Suprapubic skin (tissue), 4 donors: ENCODE results near the gene WNK1. TPM values are rescaled to one million over a fixed set of nuclear protein-coding genes. Genes with fewer than 3 reads are reported as not detected.
"Not testable (repeated sequence)": the region's sequence is repeated elsewhere in the genome, so short reads cannot be mapped to it uniquely, and the experiment has no call there.

Source experiments
- DNase-seq, 2 donors: peaks; one replicate each; pipeline ENCODE4 v3.0.0-alpha.2; 2019; ENCODE audit warnings: low spot score in 2 of 2
- H3K27ac ChIP-seq: fragments of 200-600 bp; sonication (generic); one replicate; pipeline ENCODE4 v1.5.1; 2019
- H3K27me3 ChIP-seq: fragments of 200-600 bp; sonication (generic); one replicate; pipeline ENCODE4 v1.5.1; 2019
- H3K36me3 ChIP-seq: fragments of 200-600 bp; sonication (generic); one replicate; pipeline ENCODE4 v1.5.1; 2019
- H3K4me1 ChIP-seq: fragments of 200-600 bp; sonication (generic); one replicate; pipeline ENCODE4 v1.5.1; 2019
- H3K4me3 ChIP-seq: fragments of 200-600 bp; sonication (generic); one replicate; pipeline ENCODE4 v1.5.1; 2019; ENCODE audit warnings: mild to moderate bottlenecking
- H3K9me3 ChIP-seq: fragments of 200-600 bp; sonication (generic); one replicate; pipeline ENCODE4 v1.5.1; 2019
- CTCF ChIP-seq, 2 donors: fragments of 200-600 bp in 1 of 2; fragments of 450-650 bp in 1 of 2; sonication (generic) in 1 of 2; IDR thresholded peaks; one replicate each; pipeline ENCODE4 v1.5.1; 2016 to 2019; ENCODE audit warnings: antibody characterized with exemption in 2 of 2, mild to moderate bottlenecking in 1 of 2, moderate library complexity in 1 of 2
- EP300 ChIP-seq: sonication (generic); formaldehyde crosslinking; IDR thresholded peaks from one replicate; pipeline ENCODE4 v1.6.1; 2017; ENCODE audit warnings: antibody characterized with exemption
- POLR2A ChIP-seq, 2 donors: fragments of 450-650 bp; IDR thresholded peaks; one replicate each; pipeline ENCODE4 v1.6.1; 2017; ENCODE audit warnings: antibody characterized with exemption in 2 of 2, mild to moderate bottlenecking in 2 of 2, moderate library complexity in 2 of 2
- POLR2AphosphoS5 ChIP-seq, 3 donors: sonication (generic); formaldehyde crosslinking; IDR thresholded peaks; one replicate each; pipeline ENCODE4 v1.6.1; 2017; ENCODE audit warnings: antibody characterized with exemption in 3 of 3
- WGBS: methylation state at CpG from one replicate; pipeline ENCODE4 v1.1.5; 2018; 5-methylcytosine and 5-hydroxymethylcytosine counted together
- total RNA-seq, 4 donors: library from RNA; depleted of rRNA; stranded (reverse); fragments of >200 nt; gene quantifications; one replicate each; pipeline ENCODE4 v1.1.0, GENCODE V29; 2016

The WNK1 gene
- 100 to 1,000 TPM; 368 to 724 (median 435) TPM for total RNA-seq

DNA sequence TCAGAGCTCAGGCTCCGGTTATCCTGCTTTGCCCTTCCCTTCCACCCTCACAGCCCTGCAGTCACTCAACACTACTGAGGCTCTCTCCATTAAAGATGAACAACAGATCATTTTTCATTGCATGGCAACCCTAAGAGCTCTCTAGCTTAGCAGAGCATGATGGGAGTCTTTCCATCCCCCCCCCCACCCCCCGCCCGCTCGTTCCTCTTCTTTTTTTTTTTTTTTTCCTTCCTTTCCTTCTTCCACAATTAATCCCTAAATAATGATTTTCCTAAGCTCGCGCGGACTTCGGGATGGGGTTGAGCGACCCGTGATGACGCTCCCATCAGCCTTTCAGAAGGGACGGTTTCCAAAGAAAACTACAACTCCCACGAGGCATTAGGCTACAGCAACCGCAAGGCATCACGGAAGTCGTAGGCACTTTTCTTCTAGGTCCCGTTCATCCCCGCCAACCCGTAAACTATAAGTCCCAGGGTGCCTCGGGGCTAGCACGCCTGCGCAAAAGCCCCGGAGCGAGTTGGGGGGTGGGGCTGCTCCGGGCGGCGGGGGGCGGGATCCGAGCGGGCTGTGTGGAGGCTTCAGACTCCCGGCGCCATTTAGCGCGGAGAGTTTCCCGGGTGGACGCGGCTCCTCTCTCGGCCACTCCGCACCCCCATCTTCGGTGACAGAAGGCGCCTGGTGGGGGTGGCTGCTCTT lies at the start of gene WNK1:
Gene WNK1, plus strand, starts transcription at position 581 of the 696 bp plus-strand sequence. CDS start 987 bp downstream, outside the sequence.
- H3K27ac ChIP-seq, result peak within 1 kb of the TSS; percentile 100
- H3K4me1 ChIP-seq, result peaks cover 44% of the 10 kb centered on the region
- H3K4me3 ChIP-seq, result peak within 1 kb of the TSS; percentile 98
- peak; percentile 98 to 99 for DNase-seq
- H3K27me3 ChIP-seq, result no peaks in the 10 kb centered on the region
- no peaks in the 10 kb centered on the region for H3K36me3 ChIP-seq
- under 1% methylated on average over 30 of the region's 41 CpGs for WGBS
- H3K9me3 ChIP-seq, result no peaks in the 10 kb centered on the region
- peak; percentile 61 to 81 for TF ChIP-seq POLR2A (IDR thresholded peaks at IDR 0.05)
- TF ChIP-seq POLR2AphosphoS5 (IDR thresholded peaks at IDR 0.05), result peak in 2 of 3 donors; percentile 4 to 51
- no peak for TF ChIP-seq CTCF (IDR thresholded peaks at IDR 0.05)

GRCh38 chr12:704516-705242 lies 47.7 kb upstream of the WNK1 start:
- DNase-seq, result no peak
- H3K9me3 ChIP-seq, result no peaks in the 10 kb centered on the region
- no peaks in the 10 kb centered on the region for H3K4me1 ChIP-seq
- WGBS, result 86% methylated on average over 5 of the region's 5 CpGs
- H3K4me3 ChIP-seq, result no peak overlapping the region
- no peaks in the 10 kb centered on the region for H3K36me3 ChIP-seq
- no peaks in the 10 kb centered on the region for H3K27me3 ChIP-seq
- H3K27ac ChIP-seq, result no peak overlapping the region
- TF ChIP-seq POLR2A (IDR thresholded peaks at IDR 0.05) (no peak), EP300 (no peak), CTCF (IDR thresholded peaks at IDR 0.05) (no peak), POLR2AphosphoS5 (IDR thresholded peaks at IDR 0.05) (no peak)

DNA sequence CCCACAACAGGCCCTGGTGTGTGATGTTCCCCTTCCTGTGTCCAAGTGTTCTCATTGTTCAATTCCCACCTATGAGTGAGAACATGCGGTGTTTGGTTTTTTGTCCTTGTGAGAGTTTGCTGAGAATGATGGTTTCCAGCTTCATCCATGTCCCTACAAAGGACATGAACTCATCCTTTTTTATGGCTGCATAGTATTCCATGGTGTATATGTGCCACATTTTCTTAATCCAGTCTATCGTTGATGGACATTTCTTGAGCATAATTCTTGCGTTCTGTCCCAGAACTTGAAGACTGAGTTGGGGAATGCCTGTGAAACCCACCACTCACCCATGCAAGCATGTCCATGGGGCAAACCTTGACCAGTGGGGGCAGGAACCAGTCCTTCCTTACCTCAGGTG lies 44.3 kb upstream of the WNK1 start:
- not testable (repeated sequence) for H3K27me3 ChIP-seq, H3K9me3 ChIP-seq, H3K4me1 ChIP-seq, H3K27ac ChIP-seq, DNase-seq, H3K36me3 ChIP-seq, H3K4me3 ChIP-seq
- 77% methylated on average over 2 of the region's 3 CpGs for WGBS

GRCh38 chr12:709455-710020 lies 42.8 kb upstream of the WNK1 start:
- no peak for DNase-seq
- H3K4me3 ChIP-seq, result no peak overlapping the region
- H3K4me1 ChIP-seq, result peaks cover 6% of the 10 kb centered on the region
- no peaks in the 10 kb centered on the region for H3K9me3 ChIP-seq
- no peaks in the 10 kb centered on the region for H3K36me3 ChIP-seq
- TF ChIP-seq CTCF (IDR thresholded peaks at IDR 0.05) (no peak), EP300 (no peak), POLR2AphosphoS5 (IDR thresholded peaks at IDR 0.05) (no peak), POLR2A (IDR thresholded peaks at IDR 0.05) (no peak)
- no peak overlapping the region for H3K27ac ChIP-seq
- no peaks in the 10 kb centered on the region for H3K27me3 ChIP-seq
- WGBS, result 88% methylated on average over 7 of the region's 7 CpGs

DNA sequence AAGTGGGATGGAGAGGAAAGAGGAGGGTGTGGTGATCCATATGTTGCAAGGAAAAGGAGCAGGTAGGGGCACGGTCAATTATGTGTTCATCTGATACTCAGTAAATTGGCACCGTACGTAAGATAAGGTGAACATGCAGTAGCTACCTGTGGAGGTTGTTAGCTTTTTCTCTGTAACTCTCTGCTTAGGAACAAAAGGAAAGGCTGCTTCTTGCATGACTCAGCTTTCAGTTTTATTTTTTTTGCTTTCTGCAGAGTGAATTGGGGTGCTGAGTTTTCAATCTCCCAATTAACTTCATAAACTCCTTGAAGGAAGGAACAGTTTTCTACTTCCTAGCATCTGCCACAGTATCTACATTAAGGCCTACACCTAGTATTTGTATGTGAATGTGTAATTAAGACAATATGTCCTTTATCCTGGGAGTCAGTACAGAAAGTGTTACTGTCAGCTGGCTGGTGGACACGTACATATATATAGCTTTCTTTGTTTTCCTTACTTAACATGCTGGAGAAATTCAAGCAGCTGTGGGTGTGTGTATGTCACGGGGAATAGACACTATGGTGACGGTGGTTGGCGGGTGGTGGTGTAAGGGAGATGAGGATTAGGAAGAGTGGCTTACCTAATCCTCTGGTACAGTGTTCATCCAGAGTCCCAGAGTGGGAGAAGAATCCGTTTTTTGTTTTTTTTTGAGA lies 40.1 kb upstream of the WNK1 start:
- H3K9me3 ChIP-seq, result no peaks in the 10 kb centered on the region
- no peak for DNase-seq
- WGBS, result 54% methylated on average over 8 of the region's 8 CpGs
- H3K4me1 ChIP-seq, result peaks cover 6% of the 10 kb centered on the region
- H3K4me3 ChIP-seq, result no peak overlapping the region
- TF ChIP-seq POLR2A (IDR thresholded peaks at IDR 0.05) (no peak), EP300 (no peak), CTCF (IDR thresholded peaks at IDR 0.05) (no peak), POLR2AphosphoS5 (IDR thresholded peaks at IDR 0.05) (no peak)
- no peaks in the 10 kb centered on the region for H3K36me3 ChIP-seq
- no peaks in the 10 kb centered on the region for H3K27me3 ChIP-seq
- no peak overlapping the region for H3K27ac ChIP-seq
